Mucosa of rectum (tissue), 2 donors: ENCODE results near the gene STAB2.
"Not testable (repeated sequence)": the region's sequence is repeated elsewhere in the genome, so short reads cannot be mapped to it uniquely, and the experiment has no call there.

Experiments used
- H3K27ac ChIP-seq, 2 donors: one replicate each; pipeline ENCODE4 v1.7.0; 2013; ENCODE audit warnings: inconsistent platforms in 2 of 2, low read depth in 2 of 2, low read length in 2 of 2
- H3K27me3 ChIP-seq, 2 donors: one replicate each; pipeline ENCODE4 v1.7.0; 2013; ENCODE audit warnings: low read length in 2 of 2; ENCODE audit not compliant: control insufficient read depth in 2 of 2, insufficient read depth in 2 of 2
- H3K36me3 ChIP-seq, 2 donors: one replicate each; pipeline ENCODE4 v1.7.0; 2013; ENCODE audit warnings: low read length in 2 of 2; ENCODE audit not compliant: control insufficient read depth in 2 of 2, insufficient read depth in 2 of 2
- H3K4me1 ChIP-seq, 2 donors: one replicate each; pipeline ENCODE4 v1.7.0; 2013; ENCODE audit warnings: low read length in 2 of 2, mild to moderate bottlenecking in 1 of 2; ENCODE audit not compliant: control insufficient read depth in 2 of 2, insufficient read depth in 2 of 2
- H3K4me3 ChIP-seq, 2 donors: one replicate each; pipeline ENCODE4 v1.7.0; 2013; ENCODE audit warnings: low read length in 2 of 2
- H3K9ac ChIP-seq, 2 donors: one replicate each; pipeline ENCODE4 v1.7.0; 2013; ENCODE audit warnings: low read length in 2 of 2, low read depth in 1 of 2, mild to moderate bottlenecking in 1 of 2
- H3K9me3 ChIP-seq, 2 donors: one replicate each; pipeline ENCODE4 v1.7.0; 2013; ENCODE audit warnings: low read length in 2 of 2; ENCODE audit not compliant: control insufficient read depth in 2 of 2
- donor health status: healthy.
- donor health status: Normal muscosa, but diverticular disease.

STAB2 gene

DNA sequence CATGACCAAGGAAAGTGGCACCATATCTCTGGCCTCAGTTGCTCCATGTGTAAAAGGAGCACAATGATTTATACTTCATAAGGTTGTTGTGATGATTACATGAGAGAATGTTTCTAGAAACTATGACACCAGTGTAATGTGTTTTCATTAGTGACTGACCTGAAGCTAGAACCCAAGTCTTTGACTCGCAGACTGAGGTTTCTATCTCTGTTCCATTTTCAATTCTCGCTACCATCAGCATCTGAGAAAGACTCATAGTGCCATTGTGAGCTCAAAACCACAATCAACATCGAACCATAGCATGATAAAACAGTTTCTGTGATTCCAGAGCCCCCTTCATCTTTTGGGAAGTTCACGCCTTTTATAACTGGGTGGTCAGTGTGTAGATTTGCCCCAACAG, 53.8 kb downstream of the STAB2 start:
- Histone ChIP-seq H3K9me3 (no peaks in the 10 kb centered on the region), H3K4me1 (peaks cover 0 to 3% of the 10 kb centered on the region in 2 donors), H3K36me3 (no peaks in the 10 kb centered on the region), H3K4me3 (no peak overlapping the region), H3K9ac (no peak overlapping the region), H3K27ac (no peak overlapping the region), H3K27me3 (no peaks in the 10 kb centered on the region)

DNA sequence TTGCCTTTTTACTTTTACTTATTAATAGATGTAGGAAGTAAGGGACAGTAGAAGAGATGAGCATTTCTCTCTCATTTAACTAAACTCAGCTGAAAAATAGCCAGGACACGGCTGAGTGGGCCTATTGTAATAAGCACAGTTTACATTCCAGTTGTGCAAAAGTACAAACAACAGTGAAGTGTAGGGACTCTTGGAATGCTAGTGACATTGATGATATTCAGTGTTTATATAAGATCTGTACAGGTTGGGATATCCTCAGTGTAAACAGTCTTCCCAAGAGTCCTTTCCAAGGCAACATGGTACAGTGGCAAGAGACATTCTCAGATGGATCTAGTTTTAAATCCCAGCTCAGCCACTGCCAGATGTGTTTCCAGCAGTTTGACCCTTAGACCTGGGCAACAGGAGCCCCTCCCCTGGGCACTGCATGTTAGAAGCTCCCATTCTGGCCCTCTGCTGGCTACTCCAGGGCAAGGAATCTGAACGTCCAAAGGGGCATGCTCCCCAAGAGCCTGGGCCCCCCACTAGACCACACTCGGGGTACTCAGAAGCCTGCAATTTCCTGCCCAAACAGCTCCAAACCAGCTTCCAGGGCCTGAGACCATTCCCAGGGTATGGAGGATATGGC, 55.3 kb downstream of the STAB2 start:
- Histone ChIP-seq H3K4me1 (peaks cover 0 to 3% of the 10 kb centered on the region in 2 donors), H3K36me3 (no peaks in the 10 kb centered on the region), H3K9me3 (no peaks in the 10 kb centered on the region), H3K27ac (no peak overlapping the region), H3K9ac (no peak overlapping the region), H3K27me3 (no peaks in the 10 kb centered on the region), H3K4me3 (no peak overlapping the region)

DNA sequence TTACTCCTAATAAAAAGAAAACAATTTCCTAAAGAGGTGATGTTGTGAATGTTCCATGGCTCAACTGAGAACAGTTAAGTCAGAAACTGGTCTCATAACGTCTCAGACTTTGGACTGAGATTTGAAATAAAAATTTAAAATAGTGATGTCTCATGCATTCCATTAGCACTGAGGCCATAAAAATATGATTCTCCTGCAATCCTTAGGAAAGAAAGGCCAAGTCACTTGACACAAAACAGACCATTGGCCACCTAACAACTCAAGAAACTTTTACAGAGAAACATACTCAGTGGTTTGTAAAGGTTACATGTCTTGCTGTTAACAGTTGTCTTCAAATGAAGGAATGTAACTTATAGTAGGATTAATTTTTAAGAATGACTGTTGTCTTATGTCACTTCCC, 58.1 kb downstream of the STAB2 start:
- peaks cover 0 to 3% of the 10 kb centered on the region in 2 donors for H3K4me1 ChIP-seq
- H3K9ac ChIP-seq, result no peak overlapping the region
- H3K27ac ChIP-seq, result no peak overlapping the region
- H3K27me3 ChIP-seq, result no peaks in the 10 kb centered on the region
- H3K4me3 ChIP-seq, result no peak overlapping the region
- no peaks in the 10 kb centered on the region for H3K36me3 ChIP-seq
- no peaks in the 10 kb centered on the region for H3K9me3 ChIP-seq

DNA sequence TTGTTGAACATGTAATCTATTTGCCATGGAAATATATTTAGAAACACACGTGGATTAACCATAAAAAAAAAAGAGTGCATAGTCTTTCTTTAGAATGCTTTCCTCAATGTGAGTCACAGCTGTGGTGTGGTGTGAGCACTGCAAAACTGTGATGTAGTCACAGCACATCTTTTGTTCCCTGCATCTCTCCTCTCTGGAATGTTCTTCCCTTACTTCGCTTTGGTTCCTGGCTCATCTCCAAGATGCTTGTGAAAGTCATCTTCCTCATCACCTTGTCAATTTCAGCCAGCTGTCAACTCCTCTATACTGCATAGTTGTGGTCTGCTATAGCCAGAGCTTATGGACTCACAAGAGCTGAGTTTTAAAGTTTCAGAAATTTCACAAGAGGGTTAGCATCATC, 60.2 kb downstream of the STAB2 start:
- Histone ChIP-seq H3K27me3 (no peaks in the 10 kb centered on the region), H3K9ac (no peak overlapping the region)

DNA sequence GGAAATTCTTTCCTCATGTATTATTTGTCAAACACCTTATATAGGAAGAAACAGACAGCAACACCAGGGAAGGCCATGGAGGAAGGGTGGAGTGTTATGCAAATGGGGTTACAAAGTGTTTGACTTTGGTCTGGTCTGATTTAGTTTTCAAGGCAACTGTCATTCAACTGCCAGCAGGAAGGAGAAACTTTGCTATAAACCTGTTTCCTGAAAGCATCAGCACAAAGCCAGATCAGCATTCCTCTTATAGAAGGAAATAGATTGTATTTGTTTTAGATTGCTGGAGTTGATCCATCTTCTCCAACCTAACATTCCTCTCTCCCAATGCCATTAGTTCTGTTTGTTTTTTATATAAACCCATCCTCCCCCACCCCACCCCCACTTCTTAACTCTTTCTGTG, 65.7 kb downstream of the STAB2 start:
- H3K9me3 ChIP-seq, result no peaks in the 10 kb centered on the region
- H3K27me3 ChIP-seq, result no peaks in the 10 kb centered on the region
- no peak overlapping the region for H3K9ac ChIP-seq
- peak overlapping the region; percentile 65 to 78 for H3K27ac ChIP-seq
- H3K4me1 ChIP-seq, result peaks cover 8 to 31% of the 10 kb centered on the region in 2 donors
- H3K36me3 ChIP-seq, result no peaks in the 10 kb centered on the region
- no peak overlapping the region for H3K4me3 ChIP-seq

More for the DNA sequence above, 60.2 kb downstream of the STAB2 start:
- Histone ChIP-seq H3K4me1 (peaks cover 0 to 7% of the 10 kb centered on the region in 2 donors), H3K4me3 (no peak overlapping the region), H3K27ac (no peak overlapping the region), H3K9me3 (no peaks in the 10 kb centered on the region), H3K36me3 (no peaks in the 10 kb centered on the region)

DNA sequence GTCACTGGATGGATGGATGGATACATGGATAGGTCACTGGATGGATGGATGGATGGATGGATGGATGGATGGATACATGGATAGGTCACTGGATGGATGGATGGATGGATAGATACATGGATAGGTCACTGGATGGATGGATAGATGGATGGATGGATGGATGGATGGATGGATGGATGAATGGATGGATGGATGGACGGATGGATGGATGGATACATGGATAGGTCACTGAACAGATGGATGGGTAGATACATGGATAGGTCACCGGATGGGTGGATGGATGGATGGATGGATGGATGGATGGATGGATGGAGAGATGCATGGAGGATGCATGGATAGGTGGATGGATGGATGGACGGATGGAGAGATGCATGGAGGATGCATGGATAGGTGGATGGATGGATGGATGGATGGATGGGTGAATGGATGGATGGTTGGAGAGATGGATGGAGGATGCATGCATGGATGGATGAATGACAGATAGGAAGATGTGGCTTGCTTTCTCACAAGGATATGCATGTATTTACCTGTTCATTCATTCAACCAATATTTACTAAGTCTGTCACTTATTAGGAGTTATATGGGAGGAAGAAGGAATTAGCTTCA, 66.6 kb downstream of the STAB2 start:
- H3K36me3 ChIP-seq, H3K9me3 ChIP-seq, H3K4me3 ChIP-seq, H3K27me3 ChIP-seq, H3K9ac ChIP-seq: not testable (repeated sequence)
- H3K27ac ChIP-seq, result peak overlapping the region; percentile 39 to 59
- H3K4me1 ChIP-seq, result peaks cover 8 to 31% of the 10 kb centered on the region in 2 donors

DNA sequence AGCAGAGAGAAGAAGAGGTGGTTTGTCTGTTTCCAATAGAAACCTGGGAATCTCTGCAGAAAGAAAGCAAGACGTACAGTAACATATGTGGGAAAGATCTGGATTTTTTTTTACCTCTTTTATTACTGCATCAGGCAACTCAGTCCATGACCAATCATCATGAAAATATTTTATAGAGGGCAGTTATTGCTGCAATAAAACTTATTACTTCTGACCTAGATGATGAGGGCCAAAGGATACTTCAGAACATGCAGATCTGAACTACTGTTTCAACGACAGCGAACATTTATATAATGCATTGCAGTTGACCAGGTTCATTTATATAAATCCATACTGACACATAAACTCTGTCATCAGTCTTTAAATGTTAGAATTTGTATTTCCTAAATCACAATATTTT, 67.7 kb downstream of the STAB2 start:
- H3K4me1 ChIP-seq, result peaks cover 8 to 31% of the 10 kb centered on the region in 2 donors
- H3K27me3 ChIP-seq, result no peaks in the 10 kb centered on the region
- no peak overlapping the region for H3K4me3 ChIP-seq
- H3K9me3 ChIP-seq, result no peaks in the 10 kb centered on the region
- peak overlapping the region in 1 of 2 donors; percentile 19 for H3K27ac ChIP-seq
- no peaks in the 10 kb centered on the region for H3K36me3 ChIP-seq
- no peak overlapping the region for H3K9ac ChIP-seq

DNA sequence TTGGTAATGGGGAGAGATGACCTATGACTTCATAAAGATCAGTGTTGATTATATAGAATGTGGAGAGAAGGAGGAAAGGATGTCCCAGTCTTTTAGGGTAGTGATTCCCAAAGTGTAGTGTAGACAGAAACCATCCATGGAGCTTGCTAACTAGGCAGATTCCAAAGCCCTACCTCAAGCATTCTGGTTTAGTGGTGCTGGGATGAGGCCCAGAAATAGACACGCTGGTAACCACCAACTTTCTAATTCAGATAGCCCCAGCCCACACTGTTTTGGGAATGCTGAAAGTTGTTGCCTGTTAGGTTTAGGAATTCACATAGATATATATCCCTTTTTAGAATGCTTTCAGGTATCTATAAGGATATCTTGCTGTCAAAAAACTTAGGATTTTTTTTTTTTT, 69.2 kb downstream of the STAB2 start:
- no peaks in the 10 kb centered on the region for H3K9me3 ChIP-seq
- no peak overlapping the region for H3K4me3 ChIP-seq
- H3K36me3 ChIP-seq, result no peaks in the 10 kb centered on the region
- no peak overlapping the region for H3K9ac ChIP-seq
- H3K27me3 ChIP-seq, result no peaks in the 10 kb centered on the region
- peaks cover 8 to 31% of the 10 kb centered on the region in 2 donors for H3K4me1 ChIP-seq
- H3K27ac ChIP-seq, result no peak overlapping the region

DNA sequence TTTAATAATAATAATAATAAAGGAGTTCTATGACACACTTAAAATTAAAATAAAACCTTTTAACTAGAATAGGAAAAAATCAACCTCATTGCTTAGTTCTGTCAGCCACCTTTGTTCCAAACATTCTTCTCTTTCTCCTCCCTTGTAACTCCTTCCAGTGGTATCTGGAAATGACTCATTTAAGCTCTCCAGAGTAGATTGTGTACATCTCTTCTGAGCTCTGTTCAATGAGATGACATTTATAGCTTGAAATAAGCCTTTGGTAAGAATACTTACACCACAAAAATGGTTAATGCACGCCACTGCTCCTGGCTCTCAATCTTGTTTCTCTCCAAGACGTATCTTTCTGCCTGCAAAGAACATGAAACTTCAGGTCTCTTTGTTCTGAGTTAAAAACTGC, 70.3 kb downstream of the STAB2 start:
- H3K36me3 ChIP-seq, result no peaks in the 10 kb centered on the region
- H3K4me1 ChIP-seq, result peaks cover 8 to 27% of the 10 kb centered on the region in 2 donors
- no peaks in the 10 kb centered on the region for H3K27me3 ChIP-seq
- no peak overlapping the region for H3K27ac ChIP-seq
- H3K9ac ChIP-seq, result no peak overlapping the region
- H3K4me3 ChIP-seq, result no peak overlapping the region
- H3K9me3 ChIP-seq, result no peaks in the 10 kb centered on the region

DNA sequence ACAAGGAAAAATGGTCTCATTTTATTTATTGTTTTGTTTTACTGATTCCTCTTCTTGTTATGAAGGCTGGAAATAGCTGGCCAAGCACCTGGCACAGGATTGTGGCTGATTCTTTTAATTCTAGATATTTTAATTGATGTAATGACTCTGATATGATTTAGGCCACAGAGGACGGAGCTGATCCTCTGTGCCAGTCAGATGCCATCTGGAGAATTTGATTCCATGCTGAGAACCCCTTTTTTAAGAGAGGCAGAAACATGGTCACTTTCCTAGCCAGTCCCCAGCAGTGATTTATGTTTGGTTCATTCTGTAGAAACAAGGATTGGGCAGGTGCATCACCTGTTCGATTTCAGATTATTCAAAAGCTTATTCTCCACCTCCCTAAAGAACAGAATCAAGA, 77.6 kb downstream of the STAB2 start:
- Histone ChIP-seq H3K4me3 (no peak overlapping the region), H3K9ac (no peak overlapping the region), H3K27me3 (no peaks in the 10 kb centered on the region), H3K27ac (no peak overlapping the region), H3K4me1 (no peaks in the 10 kb centered on the region), H3K36me3 (no peaks in the 10 kb centered on the region), H3K9me3 (no peaks in the 10 kb centered on the region)
